Measurements from ENCODE around the gene BTBD9.

- TF ChIP-seq YY1 (IDR thresholded peaks at IDR 0.05; ENCODE audit: insufficient read depth, insufficient read length) (no peak), ZNF274 (IDR thresholded peaks at IDR 0.05; ENCODE audit: low read depth, low read length) (no peak)
Measured at GRCh38 chr6:38269461-38270172, 370.1 kb downstream of the BTBD9 start.

Data from NT2/D1 (cell line).